GM21825 (cell line): ENCODE measurements around the gene PAFAH1B1.
"Not testable (repeated sequence)": the region's sequence is repeated elsewhere in the genome, so short reads cannot be mapped to it uniquely, and the experiment has no call there.

Source experiments
- ATAC-seq: cut with Tn5 transposase; IDR thresholded peaks from one replicate; pipeline ENCODE4 v1.9.1; 2021; ENCODE audit warnings: mild to moderate bottlenecking, moderate library complexity; ENCODE audit not compliant: unreplicated experiment

The PAFAH1B1 gene

GRCh38 chr17:2593821-2594721 is 617 bp downstream of the PAFAH1B1 start:
- ATAC-seq, result peak; percentile 37

- ATAC-seq, result no peak
These were observed 1.5 kb downstream of the PAFAH1B1 start for GRCh38 chr17:2594722-2595599.

GRCh38 chr17:2595716-2596115 is 2.3 kb downstream of the PAFAH1B1 start:
- ATAC-seq, result no peak

- ATAC-seq, result no peak
These were observed 4.7 kb downstream of the PAFAH1B1 start for GRCh38 chr17:2598166-2598565.

- no peak for ATAC-seq
These were observed 9.2 kb downstream of the PAFAH1B1 start for GRCh38 chr17:2602597-2603017.

- no peak for ATAC-seq
These were observed 15.0 kb downstream of the PAFAH1B1 start for GRCh38 chr17:2608350-2608913.

- no peak for ATAC-seq
These were observed 15.6 kb downstream of the PAFAH1B1 start for GRCh38 chr17:2609091-2609490.

GRCh38 chr17:2610195-2611175 is 17.0 kb downstream of the PAFAH1B1 start:
- no peak for ATAC-seq

- no peak for ATAC-seq
These were observed 18.2 kb downstream of the PAFAH1B1 start for GRCh38 chr17:2611627-2612026.

GRCh38 chr17:2612630-2613029 is 19.2 kb downstream of the PAFAH1B1 start:
- no peak for ATAC-seq

- ATAC-seq, result no peak
These were observed 19.8 kb downstream of the PAFAH1B1 start for GRCh38 chr17:2613089-2613808.

GRCh38 chr17:2615882-2616281 is 22.4 kb downstream of the PAFAH1B1 start:
- ATAC-seq, result no peak

- no peak for ATAC-seq
These were observed 27.8 kb downstream of the PAFAH1B1 start for GRCh38 chr17:2621241-2621640.

- ATAC-seq, result not testable (repeated sequence)
These were observed 28.5 kb downstream of the PAFAH1B1 start for GRCh38 chr17:2621951-2622405.

- ATAC-seq, result not testable (repeated sequence)
These were observed 29.4 kb downstream of the PAFAH1B1 start for GRCh38 chr17:2622721-2623301.

GRCh38 chr17:2624292-2624731 is 30.9 kb downstream of the PAFAH1B1 start:
- no peak for ATAC-seq

GRCh38 chr17:2626626-2627219 is 33.3 kb downstream of the PAFAH1B1 start:
- not testable (repeated sequence) for ATAC-seq

GRCh38 chr17:2628922-2629321 is 35.5 kb downstream of the PAFAH1B1 start:
- ATAC-seq, result not testable (repeated sequence)
